Vagina (tissue), 2 donors: ENCODE measurements around the gene RAB41.

Experiments
- POLR2A ChIP-seq, 2 donors: fragments of 450-650 bp; IDR thresholded peaks; one replicate each; pipeline ENCODE4 v1.6.1; 2017; ENCODE audit warnings: antibody characterized with exemption in 2 of 2, mild to moderate bottlenecking in 2 of 2, moderate library complexity in 2 of 2
- TF ChIP-seq, protein P1 (sequence below), 3 experiments: fragments of 450-650 bp in 2 of 3; fragments of 200-600 bp in 1 of 3; sonication (generic) in 1 of 3; IDR thresholded peaks; one replicate each; pipeline ENCODE4 v1.5.1; 2017 to 2019; ENCODE audit warnings: antibody characterized with exemption in 3 of 3, mild to moderate bottlenecking in 2 of 3, moderate library complexity in 2 of 3

DNA sequence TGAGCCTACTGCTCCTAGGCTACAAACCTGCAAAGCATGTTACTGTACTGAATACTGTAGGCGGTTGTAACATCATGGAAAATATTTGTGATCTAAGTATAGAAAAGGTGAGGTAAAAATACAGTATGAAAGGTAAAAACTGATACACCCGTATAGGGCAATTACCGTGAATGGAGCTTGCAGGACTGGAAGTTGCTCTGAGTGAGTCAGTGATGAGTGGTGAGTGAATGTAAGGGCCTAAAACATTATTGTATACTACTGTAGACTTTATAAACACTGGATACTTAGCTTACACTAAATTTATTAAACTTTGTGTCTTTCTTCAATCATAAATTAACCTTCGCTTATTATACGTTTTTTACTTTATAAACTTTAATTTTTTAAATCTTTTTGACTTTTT, 11.6 kb downstream of the RAB41 start:
- TF ChIP-seq, protein P1, sequence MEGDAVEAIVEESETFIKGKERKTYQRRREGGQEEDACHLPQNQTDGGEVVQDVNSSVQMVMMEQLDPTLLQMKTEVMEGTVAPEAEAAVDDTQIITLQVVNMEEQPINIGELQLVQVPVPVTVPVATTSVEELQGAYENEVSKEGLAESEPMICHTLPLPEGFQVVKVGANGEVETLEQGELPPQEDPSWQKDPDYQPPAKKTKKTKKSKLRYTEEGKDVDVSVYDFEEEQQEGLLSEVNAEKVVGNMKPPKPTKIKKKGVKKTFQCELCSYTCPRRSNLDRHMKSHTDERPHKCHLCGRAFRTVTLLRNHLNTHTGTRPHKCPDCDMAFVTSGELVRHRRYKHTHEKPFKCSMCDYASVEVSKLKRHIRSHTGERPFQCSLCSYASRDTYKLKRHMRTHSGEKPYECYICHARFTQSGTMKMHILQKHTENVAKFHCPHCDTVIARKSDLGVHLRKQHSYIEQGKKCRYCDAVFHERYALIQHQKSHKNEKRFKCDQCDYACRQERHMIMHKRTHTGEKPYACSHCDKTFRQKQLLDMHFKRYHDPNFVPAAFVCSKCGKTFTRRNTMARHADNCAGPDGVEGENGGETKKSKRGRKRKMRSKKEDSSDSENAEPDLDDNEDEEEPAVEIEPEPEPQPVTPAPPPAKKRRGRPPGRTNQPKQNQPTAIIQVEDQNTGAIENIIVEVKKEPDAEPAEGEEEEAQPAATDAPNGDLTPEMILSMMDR (IDR thresholded peaks at IDR 0.05): no peak
- no peak for TF ChIP-seq POLR2A (IDR thresholded peaks at IDR 0.05)
